ENCODE results near the gene SLC45A3.

DNA sequence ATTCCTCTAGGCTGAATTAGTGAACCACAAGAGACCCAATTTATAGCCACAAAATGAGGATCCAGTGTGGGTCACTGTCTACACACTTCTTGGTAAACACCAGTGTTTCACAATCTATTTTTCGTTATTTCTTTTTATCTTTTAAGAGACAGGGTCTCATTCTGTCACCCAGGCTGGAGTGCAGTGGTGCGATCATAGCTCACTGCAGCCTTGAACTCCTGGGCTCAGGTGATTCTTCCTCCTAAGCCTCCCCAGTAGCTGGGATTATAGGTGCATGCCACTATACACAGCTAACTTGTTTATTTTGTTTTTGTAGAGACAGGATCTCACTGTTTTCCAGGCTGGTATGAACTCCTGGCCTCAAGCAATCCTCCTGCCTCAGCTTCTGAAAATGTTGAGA is 29.3 kb upstream of the SLC45A3 start:
- TF ChIP-seq, protein P1, sequence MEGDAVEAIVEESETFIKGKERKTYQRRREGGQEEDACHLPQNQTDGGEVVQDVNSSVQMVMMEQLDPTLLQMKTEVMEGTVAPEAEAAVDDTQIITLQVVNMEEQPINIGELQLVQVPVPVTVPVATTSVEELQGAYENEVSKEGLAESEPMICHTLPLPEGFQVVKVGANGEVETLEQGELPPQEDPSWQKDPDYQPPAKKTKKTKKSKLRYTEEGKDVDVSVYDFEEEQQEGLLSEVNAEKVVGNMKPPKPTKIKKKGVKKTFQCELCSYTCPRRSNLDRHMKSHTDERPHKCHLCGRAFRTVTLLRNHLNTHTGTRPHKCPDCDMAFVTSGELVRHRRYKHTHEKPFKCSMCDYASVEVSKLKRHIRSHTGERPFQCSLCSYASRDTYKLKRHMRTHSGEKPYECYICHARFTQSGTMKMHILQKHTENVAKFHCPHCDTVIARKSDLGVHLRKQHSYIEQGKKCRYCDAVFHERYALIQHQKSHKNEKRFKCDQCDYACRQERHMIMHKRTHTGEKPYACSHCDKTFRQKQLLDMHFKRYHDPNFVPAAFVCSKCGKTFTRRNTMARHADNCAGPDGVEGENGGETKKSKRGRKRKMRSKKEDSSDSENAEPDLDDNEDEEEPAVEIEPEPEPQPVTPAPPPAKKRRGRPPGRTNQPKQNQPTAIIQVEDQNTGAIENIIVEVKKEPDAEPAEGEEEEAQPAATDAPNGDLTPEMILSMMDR (IDR thresholded peaks at IDR 0.05), result no peak
- no peak for TF ChIP-seq POLR2A (IDR thresholded peaks at IDR 0.05)
